GM23338 (cell line): ENCODE results near the gene ABCA13. TPM values are rescaled to one million over a fixed set of nuclear protein-coding genes. Genes with fewer than 3 reads are reported as not detected.

Experiments used
- ATAC-seq: fragments of 200-7000 bp; cut with Tn5 transposase; 3 replicates; pipeline ENCODE4 v1.9.1; 2020
- DNase-seq: peaks from one replicate; pipeline ENCODE4 v3.0.0-alpha.2; 2015; ENCODE audit warnings: low spot score
- H2AFZ ChIP-seq: fragments of 200-600 bp; sonication (generic); 2 replicates; pipeline ENCODE4 v1.8.0; 2016; ENCODE audit warnings: antibody characterized with exemption, mild to moderate bottlenecking, moderate library complexity
- H3F3A ChIP-seq: fragments of 200-600 bp; sonication (generic); replicated peaks from 2 replicates; pipeline ENCODE4 v1.8.0; 2017; ENCODE audit warnings: antibody characterized with exemption, mixed run types, low read depth
- H3K27ac ChIP-seq: fragments of 200-600 bp; sonication (generic); 2 replicates; pipeline ENCODE4 v1.6.1; 2016; ENCODE audit warnings: low read depth
- H3K27me3 ChIP-seq: fragments of 200-600 bp; sonication (generic); 2 replicates; pipeline ENCODE4 v1.8.0; 2016; ENCODE audit warnings: mild to moderate bottlenecking, mixed run types, moderate library complexity; ENCODE audit not compliant: insufficient read depth
- H3K36me3 ChIP-seq: fragments of 200-600 bp; sonication (generic); 2 replicates; pipeline ENCODE4 v1.8.0; 2016; ENCODE audit warnings: mild to moderate bottlenecking; ENCODE audit not compliant: insufficient read depth
- H3K4me1 ChIP-seq: fragments of 200-600 bp; sonication (generic); 2 replicates; pipeline ENCODE4 v1.8.0; 2016; ENCODE audit warnings: mild to moderate bottlenecking, moderate library complexity; ENCODE audit not compliant: insufficient read depth
- H3K4me2 ChIP-seq: fragments of 200-600 bp; sonication (generic); 2 replicates; pipeline ENCODE4 v1.7.1; 2017; ENCODE audit warnings: mixed run types
- H3K4me3 ChIP-seq: fragments of 200-600 bp; sonication (generic); 2 replicates; pipeline ENCODE4 v1.6.1; 2016; ENCODE audit warnings: mixed run types
- H3K79me2 ChIP-seq: fragments of 200-600 bp; sonication (generic); replicated peaks from 2 replicates; pipeline ENCODE4 v1.8.0; 2017; ENCODE audit warnings: mild to moderate bottlenecking; ENCODE audit not compliant: insufficient read depth
- H3K9me2 ChIP-seq: fragments of 200-600 bp; sonication (generic); 2 replicates; pipeline ENCODE4 v1.8.0; 2017; ENCODE audit not compliant: insufficient read depth
- H4K20me1 ChIP-seq: fragments of 200-600 bp; sonication (generic); replicated peaks from 2 replicates; pipeline ENCODE4 v1.8.0; 2017; ENCODE audit warnings: mild to moderate bottlenecking; ENCODE audit not compliant: insufficient read depth
- H3K27ac Mint-ChIP-seq: 2 replicates; pipeline ENCODE4 v1.8.0; 2020; ENCODE audit warnings: inconsistent platforms, mild to moderate bottlenecking, moderate library complexity, mixed read lengths
- H3K27me3 Mint-ChIP-seq: 3 replicates; pipeline ENCODE4 v1.8.0; 2022; ENCODE audit warnings: low read depth, mild to moderate bottlenecking, moderate library complexity, mixed read lengths, inconsistent platforms; ENCODE audit not compliant: insufficient read depth, poor library complexity
- H3K36me3 Mint-ChIP-seq: 3 replicates; pipeline ENCODE4 v1.8.0; 2021; ENCODE audit warnings: low read depth, mild to moderate bottlenecking, inconsistent platforms, moderate library complexity, mixed read lengths
- H3K4me1 Mint-ChIP-seq: 3 replicates; pipeline ENCODE4 v1.8.0; 2020; ENCODE audit warnings: mild to moderate bottlenecking, inconsistent platforms, mixed read lengths
- H3K4me3 Mint-ChIP-seq: 3 replicates; pipeline ENCODE4 v1.8.0; 2021; ENCODE audit warnings: moderate library complexity, mild to moderate bottlenecking, inconsistent platforms, mixed read lengths
- H3K9me3 Mint-ChIP-seq: 3 replicates; pipeline ENCODE4 v1.8.0; 2020; ENCODE audit warnings: moderate library complexity, mild to moderate bottlenecking, inconsistent platforms, mixed read lengths
- CREB1 ChIP-seq: fragments of 250-450 bp; sonication (Bioruptor Pico); IDR thresholded peaks from 2 replicates; pipeline ENCODE4 v1.5.0; 2020; ENCODE audit warnings: low read depth, mild to moderate bottlenecking, moderate library complexity
- EZH2 ChIP-seq: fragments of 200-600 bp; sonication (generic); IDR thresholded peaks from one replicate; pipeline ENCODE4 v1.8.0; 2017; ENCODE audit warnings: antibody characterized with exemption, mild to moderate bottlenecking, low read depth; ENCODE audit not compliant: unreplicated experiment
- EZH2phosphoT487 ChIP-seq: fragments of 200-600 bp; sonication (generic); IDR thresholded peaks from one replicate; pipeline ENCODE4 v1.8.1; 2018; ENCODE audit warnings: antibody characterized with exemption; ENCODE audit not compliant: unreplicated experiment
- JUNB ChIP-seq: IDR thresholded peaks from one replicate; pipeline ENCODE4 v1.6.1; 2016; ENCODE audit warnings: antibody characterized with exemption; ENCODE audit not compliant: unreplicated experiment
- NANOG ChIP-seq: IDR thresholded peaks from 2 replicates; pipeline ENCODE4 v1.6.1; 2016; ENCODE audit warnings: antibody characterized with exemption, borderline replicate concordance
- POLR2AphosphoS5 ChIP-seq: IDR thresholded peaks from 2 replicates; pipeline ENCODE4 v1.6.1; 2016; ENCODE audit warnings: antibody characterized with exemption, low read depth
- STAT1 ChIP-seq: IDR thresholded peaks from one replicate; pipeline ENCODE4 v1.6.1; 2016; ENCODE audit warnings: antibody characterized with exemption; ENCODE audit not compliant: unreplicated experiment
- ZNF114 ChIP-seq: fragments of 250-450 bp; sonication (Bioruptor Pico); IDR thresholded peaks from 2 replicates; pipeline ENCODE4 v1.5.0; 2020; ENCODE audit warnings: mild to moderate bottlenecking, moderate library complexity
- ZNF331 ChIP-seq: fragments of 250-450 bp; sonication (Bioruptor Pico); IDR thresholded peaks from 2 replicates; pipeline ENCODE4 v1.5.0; 2020; ENCODE audit warnings: low read depth, mild to moderate bottlenecking, moderate library complexity
- polyA plus RNA-seq: library from polyadenylated mRNA; unstranded; fragments of >200 nt; fragmentation: Nextera tagmentation; extraction: Ambion mirVana; gene quantifications from 2 replicates; pipeline ENCODE4 v1.2.1, GENCODE V29; 2016
- total RNA-seq: library from RNA; depleted of rRNA; stranded (reverse); fragments of >200 nt; shearing (Covaris generic); gene quantifications from 2 replicates; pipeline ENCODE4 v1.2.3, GENCODE V29; 2014
- TF ChIP-seq, protein P1 (sequence below): IDR thresholded peaks from 2 replicates; pipeline ENCODE4 v1.6.1; 2016; ENCODE audit warnings: antibody characterized with exemption
- TF ChIP-seq, protein P2 (sequence below): fragments of 250-450 bp; sonication (Bioruptor Pico); IDR thresholded peaks from 2 replicates; pipeline ENCODE4 v1.5.0; 2020; ENCODE audit warnings: mild to moderate bottlenecking, moderate library complexity

ABCA13 gene
- total and polyA plus RNA-seq, 2 experiments from 2014 or later: 0.21 TPM; not detected in 1

DNA sequence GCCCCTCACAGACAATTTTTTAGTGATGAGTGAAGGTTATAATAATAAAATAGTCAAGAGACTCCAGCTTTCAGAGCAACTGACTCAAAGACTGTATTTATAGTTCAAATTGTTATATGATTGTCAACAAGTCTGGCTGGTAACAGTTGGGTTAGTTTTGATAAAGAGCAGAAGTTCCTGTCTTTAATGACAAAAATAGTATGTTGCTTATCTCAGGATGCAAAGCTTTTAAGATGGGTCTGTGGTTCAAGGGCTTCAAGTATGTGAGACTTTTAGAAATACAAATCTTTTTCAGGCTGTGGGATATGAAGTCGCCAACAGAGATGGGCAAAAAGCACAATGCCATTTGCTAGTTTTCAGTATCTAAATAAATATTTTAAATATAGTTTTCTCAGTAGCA is 118.4 kb downstream of the ABCA13 start:
- H3K9me3 Mint-ChIP-seq: no peaks in the 10 kb centered on the region; the same call in 2 of the 3 replicates
- no peak overlapping the region for H3K27ac ChIP-seq
- no peak for ATAC-seq
- no peak overlapping the region for H3K27ac Mint-ChIP-seq
- 0 out of 2 replicates have a peak, but pooled peaks cover 3% of the 10 kb centered on the region for H3K9me2 ChIP-seq
- H3K4me3 ChIP-seq: no peak overlapping the region
- H3K36me3 Mint-ChIP-seq: no peaks in the 10 kb centered on the region
- no peaks in the 10 kb centered on the region for H3F3A ChIP-seq
- no peak for DNase-seq
- no peaks in the 10 kb centered on the region for H4K20me1 ChIP-seq
- H3K4me1 Mint-ChIP-seq: no peaks in the 10 kb centered on the region; the same call in 2 of the 3 replicates
- H3K79me2 ChIP-seq: no peaks in the 10 kb centered on the region
- no peaks in the 10 kb centered on the region for H3K27me3 ChIP-seq
- no peak overlapping the region for H3K4me3 Mint-ChIP-seq
- H3K36me3 ChIP-seq: no peaks in the 10 kb centered on the region
- no peak overlapping the region for H3K4me2 ChIP-seq
- TF ChIP-seq JUNB: no peak
- TF ChIP-seq ZNF331 (CRISPR knock-in tag): no peak
- TF ChIP-seq EZH2phosphoT487: no peak
- no peak for TF ChIP-seq EZH2
- no peak for TF ChIP-seq POLR2AphosphoS5
- TF ChIP-seq STAT1: no peak
- TF ChIP-seq CREB1: no peak
- TF ChIP-seq ZNF114 (CRISPR knock-in tag): no peak
- no peak for TF ChIP-seq NANOG
- TF ChIP-seq, protein P1, sequence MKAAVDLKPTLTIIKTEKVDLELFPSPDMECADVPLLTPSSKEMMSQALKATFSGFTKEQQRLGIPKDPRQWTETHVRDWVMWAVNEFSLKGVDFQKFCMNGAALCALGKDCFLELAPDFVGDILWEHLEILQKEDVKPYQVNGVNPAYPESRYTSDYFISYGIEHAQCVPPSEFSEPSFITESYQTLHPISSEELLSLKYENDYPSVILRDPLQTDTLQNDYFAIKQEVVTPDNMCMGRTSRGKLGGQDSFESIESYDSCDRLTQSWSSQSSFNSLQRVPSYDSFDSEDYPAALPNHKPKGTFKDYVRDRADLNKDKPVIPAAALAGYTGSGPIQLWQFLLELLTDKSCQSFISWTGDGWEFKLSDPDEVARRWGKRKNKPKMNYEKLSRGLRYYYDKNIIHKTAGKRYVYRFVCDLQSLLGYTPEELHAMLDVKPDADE: no peak
- TF ChIP-seq, protein P2, sequence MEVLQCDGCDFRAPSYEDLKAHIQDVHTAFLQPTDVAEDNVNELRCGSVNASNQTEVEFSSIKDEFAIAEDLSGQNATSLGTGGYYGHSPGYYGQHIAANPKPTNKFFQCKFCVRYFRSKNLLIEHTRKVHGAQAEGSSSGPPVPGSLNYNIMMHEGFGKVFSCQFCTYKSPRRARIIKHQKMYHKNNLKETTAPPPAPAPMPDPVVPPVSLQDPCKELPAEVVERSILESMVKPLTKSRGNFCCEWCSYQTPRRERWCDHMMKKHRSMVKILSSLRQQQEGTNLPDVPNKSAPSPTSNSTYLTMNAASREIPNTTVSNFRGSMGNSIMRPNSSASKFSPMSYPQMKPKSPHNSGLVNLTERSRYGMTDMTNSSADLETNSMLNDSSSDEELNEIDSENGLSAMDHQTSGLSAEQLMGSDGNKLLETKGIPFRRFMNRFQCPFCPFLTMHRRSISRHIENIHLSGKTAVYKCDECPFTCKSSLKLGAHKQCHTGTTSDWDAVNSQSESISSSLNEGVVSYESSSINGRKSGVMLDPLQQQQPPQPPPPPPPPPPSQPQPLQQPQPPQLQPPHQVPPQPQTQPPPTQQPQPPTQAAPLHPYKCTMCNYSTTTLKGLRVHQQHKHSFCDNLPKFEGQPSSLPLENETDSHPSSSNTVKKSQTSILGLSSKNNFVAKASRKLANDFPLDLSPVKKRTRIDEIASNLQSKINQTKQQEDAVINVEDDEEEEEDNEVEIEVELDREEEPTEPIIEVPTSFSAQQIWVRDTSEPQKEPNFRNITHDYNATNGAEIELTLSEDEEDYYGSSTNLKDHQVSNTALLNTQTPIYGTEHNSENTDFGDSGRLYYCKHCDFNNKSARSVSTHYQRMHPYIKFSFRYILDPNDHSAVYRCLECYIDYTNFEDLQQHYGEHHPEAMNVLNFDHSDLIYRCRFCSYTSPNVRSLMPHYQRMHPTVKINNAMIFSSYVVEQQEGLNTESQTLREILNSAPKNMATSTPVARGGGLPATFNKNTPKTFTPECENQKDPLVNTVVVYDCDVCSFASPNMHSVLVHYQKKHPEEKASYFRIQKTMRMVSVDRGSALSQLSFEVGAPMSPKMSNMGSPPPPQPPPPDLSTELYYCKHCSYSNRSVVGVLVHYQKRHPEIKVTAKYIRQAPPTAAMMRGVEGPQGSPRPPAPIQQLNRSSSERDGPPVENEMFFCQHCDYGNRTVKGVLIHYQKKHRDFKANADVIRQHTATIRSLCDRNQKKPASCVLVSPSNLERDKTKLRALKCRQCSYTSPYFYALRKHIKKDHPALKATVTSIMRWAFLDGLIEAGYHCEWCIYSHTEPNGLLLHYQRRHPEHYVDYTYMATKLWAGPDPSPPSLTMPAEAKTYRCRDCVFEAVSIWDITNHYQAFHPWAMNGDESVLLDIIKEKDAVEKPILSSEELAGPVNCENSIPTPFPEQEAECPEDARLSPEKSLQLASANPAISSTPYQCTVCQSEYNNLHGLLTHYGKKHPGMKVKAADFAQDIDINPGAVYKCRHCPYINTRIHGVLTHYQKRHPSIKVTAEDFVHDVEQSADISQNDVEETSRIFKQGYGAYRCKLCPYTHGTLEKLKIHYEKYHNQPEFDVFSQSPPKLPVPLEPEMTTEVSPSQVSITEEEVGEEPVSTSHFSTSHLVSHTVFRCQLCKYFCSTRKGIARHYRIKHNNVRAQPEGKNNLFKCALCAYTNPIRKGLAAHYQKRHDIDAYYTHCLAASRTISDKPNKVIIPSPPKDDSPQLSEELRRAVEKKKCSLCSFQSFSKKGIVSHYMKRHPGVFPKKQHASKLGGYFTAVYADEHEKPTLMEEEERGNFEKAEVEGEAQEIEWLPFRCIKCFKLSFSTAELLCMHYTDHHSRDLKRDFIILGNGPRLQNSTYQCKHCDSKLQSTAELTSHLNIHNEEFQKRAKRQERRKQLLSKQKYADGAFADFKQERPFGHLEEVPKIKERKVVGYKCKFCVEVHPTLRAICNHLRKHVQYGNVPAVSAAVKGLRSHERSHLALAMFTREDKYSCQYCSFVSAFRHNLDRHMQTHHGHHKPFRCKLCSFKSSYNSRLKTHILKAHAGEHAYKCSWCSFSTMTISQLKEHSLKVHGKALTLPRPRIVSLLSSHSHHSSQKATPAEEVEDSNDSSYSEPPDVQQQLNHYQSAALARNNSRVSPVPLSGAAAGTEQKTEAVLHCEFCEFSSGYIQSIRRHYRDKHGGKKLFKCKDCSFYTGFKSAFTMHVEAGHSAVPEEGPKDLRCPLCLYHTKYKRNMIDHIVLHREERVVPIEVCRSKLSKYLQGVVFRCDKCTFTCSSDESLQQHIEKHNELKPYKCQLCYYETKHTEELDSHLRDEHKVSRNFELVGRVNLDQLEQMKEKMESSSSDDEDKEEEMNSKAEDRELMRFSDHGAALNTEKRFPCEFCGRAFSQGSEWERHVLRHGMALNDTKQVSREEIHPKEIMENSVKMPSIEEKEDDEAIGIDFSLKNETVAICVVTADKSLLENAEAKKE (CRISPR knock-in tag): no peak
- H2AFZ ChIP-seq: no peak overlapping the region
- peaks cover 2% of the 10 kb centered on the region for H3K27me3 Mint-ChIP-seq
- H3K4me1 ChIP-seq: no peaks in the 10 kb centered on the region
